T-cell (primary cell): ENCODE results near the gene SUSD3. TPM values are rescaled to one million over a fixed set of nuclear protein-coding genes. Genes with fewer than 3 reads are reported as not detected.

Source experiments
- ATAC-seq, 4 experiments: fragments of 200-7000 bp in 3 of 4; fragments of 150-1000 bp in 1 of 4; cut with Tn5 transposase; replicated peaks in 1 of 4; 1 replicate in 3 of 4; 2 replicates in 1 of 4; pipeline ENCODE4 v1.10.0; 2021; ENCODE audit warnings: moderate library complexity in 3 of 4, mild to moderate bottlenecking in 2 of 4, moderate number of reproducible peaks in 1 of 4
- CTCF ChIA-PET, 2 donors: fragments of 300-600 bp; sonication (Branson Sonifier 250); formaldehyde crosslinking; loops; one replicate each; lab custom pipeline; 2022; ENCODE audit warnings: antibody characterized with exemption in 2 of 2; lab: Charles Lee
- POLR2A ChIA-PET, 2 donors: fragments of 300-600 bp; sonication (Branson Sonifier 250); formaldehyde crosslinking; loops; one replicate each; lab custom pipeline; 2022; ENCODE audit warnings: antibody characterized with exemption in 2 of 2; lab: Charles Lee
- DNase-seq, 35 experiments: peaks; one replicate each; pipeline versions ENCODE4 v3.0.0 to v3.0.0-alpha.2; 2013 to 2023
- H3K27ac ChIP-seq: one replicate; pipeline ENCODE4 v1.5.1; 2013; ENCODE audit warnings: low read length
- H3K27me3 ChIP-seq, 2 experiments: replicated peaks in 1 of 2; 1 replicate in 1 of 2; 2 replicates in 1 of 2; pipeline versions ENCODE4 v1.6.1 to v1.7.0; 2013; ENCODE audit warnings: low read length in 1 of 2, mixed read lengths in 1 of 2; ENCODE audit not compliant: control insufficient read depth in 2 of 2, insufficient read depth in 2 of 2; ENCODE audit errors: extremely low read depth in 1 of 2
- H3K36me3 ChIP-seq, 2 donors: 1 replicate in 1 of 2; 2 replicates in 1 of 2; pipeline versions ENCODE4 v1.6.1 to v1.7.0; 2013; ENCODE audit warnings: low read length in 1 of 2; ENCODE audit not compliant: control insufficient read depth in 2 of 2, insufficient read depth in 1 of 2; ENCODE audit errors: extremely low read depth in 1 of 2
- H3K4me1 ChIP-seq, 2 experiments: 1 replicate in 1 of 2; 2 replicates in 1 of 2; pipeline versions ENCODE4 v1.6.1 to v1.7.0; 2013; ENCODE audit warnings: low read length in 2 of 2, mixed read lengths in 1 of 2; ENCODE audit not compliant: insufficient read depth in 2 of 2, control insufficient read depth in 1 of 2; ENCODE audit errors: extremely low read depth in 1 of 2
- H3K4me3 ChIP-seq, 2 donors: 1 replicate in 1 of 2; 2 replicates in 1 of 2; pipeline versions ENCODE4 v1.5.1 to v1.7.0; 2013; ENCODE audit warnings: mild to moderate bottlenecking in 2 of 2, low read length in 1 of 2, moderate library complexity in 1 of 2; ENCODE audit not compliant: control insufficient read depth in 1 of 2; ENCODE audit errors: extremely low read depth in 1 of 2
- H3K9me3 ChIP-seq: 2 replicates; pipeline ENCODE4 v1.7.0; 2013
- H3K27ac Mint-ChIP-seq, 2 donors: one replicate each; pipeline ENCODE4 v1.8.0; 2020 to 2021; ENCODE audit warnings: mild to moderate bottlenecking in 2 of 2, mixed read lengths in 2 of 2
- H3K27me3 Mint-ChIP-seq, 2 donors: one replicate each; pipeline ENCODE4 v1.8.0; 2021 to 2022; ENCODE audit warnings: mixed read lengths in 2 of 2
- H3K36me3 Mint-ChIP-seq: one replicate; pipeline ENCODE4 v1.8.0; 2021; ENCODE audit warnings: mixed read lengths
- H3K4me1 Mint-ChIP-seq, 3 donors: one replicate each; pipeline ENCODE4 v1.8.0; 2020 to 2022; ENCODE audit warnings: mixed read lengths in 3 of 3, mild to moderate bottlenecking in 1 of 3
- H3K4me3 Mint-ChIP-seq, 3 donors: one replicate each; pipeline ENCODE4 v1.8.0; 2020 to 2022; ENCODE audit warnings: mild to moderate bottlenecking in 3 of 3, mixed read lengths in 3 of 3, moderate library complexity in 3 of 3
- H3K9me3 Mint-ChIP-seq, 3 donors: one replicate each; pipeline ENCODE4 v1.8.0; 2020 to 2022; ENCODE audit warnings: mixed read lengths in 3 of 3
- WGBS: methylation state at CpG from one replicate; pipeline ENCODE4 v1.1.5; 2013; ENCODE audit warnings: missing lambda C conversion rate; ENCODE audit not compliant: insufficient coverage; 5-methylcytosine and 5-hydroxymethylcytosine counted together
- total RNA-seq, 35 experiments: library from RNA in 6 of 35; stranded (reverse) in 6 of 35; fragments of 120-200 nt in 1 of 35; gene quantifications; one replicate each; pipeline versions ENCODE4 v1.2.1 to v1.2.4 and lab custom pipeline; 2013 to 2026

SUSD3 gene
- total RNA-seq, 5 donors from 2014 or later (not counting 1 experiment from before 2014, with no cell fraction given): 39.6 to 79.2 (median 71.2) TPM

DNA sequence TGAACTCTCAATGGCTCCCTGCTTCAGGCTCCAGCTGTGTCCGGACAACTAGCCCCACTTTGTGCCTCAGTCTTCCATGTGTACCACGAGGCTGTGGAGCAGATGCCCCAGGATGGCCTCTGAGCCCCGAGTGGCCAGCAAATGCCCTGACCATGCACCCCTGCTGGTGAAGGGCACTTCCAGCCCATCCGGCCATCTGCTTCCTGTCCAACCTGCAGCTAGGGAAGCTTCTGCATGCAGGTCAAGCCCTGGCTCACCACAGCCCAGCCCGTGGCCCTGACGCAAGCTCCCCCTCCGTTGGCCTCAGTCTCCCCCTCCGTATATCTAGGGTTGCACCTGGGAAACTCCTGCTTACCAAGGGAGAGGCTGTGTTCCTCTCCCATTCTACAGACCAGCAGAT, 70.8 kb downstream of the SUSD3 start:
- no peaks in the 10 kb centered on the region for H3K27me3 ChIP-seq
- no peaks in the 10 kb centered on the region for H3K9me3 ChIP-seq
- H3K27me3 Mint-ChIP-seq: no peaks in the 10 kb centered on the region
- peaks cover 76 to 80% (median 77%) of the 10 kb centered on the region in 3 donors for H3K4me1 Mint-ChIP-seq
- 91% methylated on average over 6 of the region's 8 CpGs for WGBS
- no peak overlapping the region for H3K4me3 Mint-ChIP-seq
- peaks cover 6% of the 10 kb centered on the region for H3K36me3 Mint-ChIP-seq
- H3K4me3 ChIP-seq: no peak overlapping the region
- ChIA-PET POLR2A (interaction anchor here (0.6 kb wide), 3 partner anchors 23 to 101 kb away, joined by 3 to 11 read pairs (median 7); no protein-coding TSS in a partner anchor), CTCF (interaction anchor here (0.6 to 1.0 kb wide), 2 partner anchors 12 to 20 kb away, joined by 3 to 6 read pairs; no protein-coding TSS in a partner anchor)
- DNase-seq (no peak), ATAC-seq (no peak)
- H3K27ac Mint-ChIP-seq: peak overlapping the region; percentile 61 to 64
- H3K9me3 Mint-ChIP-seq: no peaks in the 10 kb centered on the region
- H3K36me3 ChIP-seq: peaks cover 8 to 11% of the 10 kb centered on the region in 2 donors
- H3K4me1 ChIP-seq: peaks cover 21 to 92% of the 10 kb centered on the region in 2 experiments
- H3K27ac ChIP-seq: no peak overlapping the region

DNA sequence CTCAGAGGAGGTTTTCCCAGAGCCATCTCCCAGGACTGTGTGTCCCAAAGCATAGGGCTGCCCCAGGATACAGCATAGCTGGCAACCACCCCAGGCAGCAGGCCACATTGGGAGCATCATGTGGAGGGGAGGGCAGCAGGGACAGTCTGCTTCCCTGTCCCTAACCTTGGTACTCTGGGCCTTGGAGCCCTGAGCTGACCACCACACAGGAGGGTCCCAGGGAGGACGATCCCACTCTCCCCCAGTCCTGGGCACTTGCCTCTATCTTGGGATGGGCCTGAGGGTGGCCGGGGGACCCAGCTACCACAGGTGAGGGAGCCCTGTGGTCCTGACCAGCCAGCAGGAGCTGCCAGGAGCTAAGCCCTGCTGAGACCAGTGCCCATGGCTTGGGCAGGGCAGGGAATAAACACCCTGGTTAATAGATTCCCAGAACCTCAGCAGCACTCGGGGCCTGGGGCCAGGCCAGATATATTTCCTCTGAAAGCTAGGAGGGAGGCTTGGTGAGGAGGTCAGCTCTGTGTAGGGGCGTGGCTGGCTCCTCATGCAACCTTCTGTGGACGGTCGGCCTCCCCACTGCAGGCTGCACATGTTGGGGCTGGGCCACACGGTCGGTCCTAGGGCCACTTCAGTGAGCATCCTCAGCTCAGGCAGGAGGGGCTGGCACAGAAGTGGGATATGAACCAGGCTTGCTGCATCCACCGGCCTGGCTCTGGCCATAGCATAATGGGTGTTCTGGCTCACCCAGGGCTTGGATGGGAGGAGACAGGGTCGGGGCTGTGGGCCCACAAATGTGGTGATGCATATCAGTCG, 71.4 kb downstream of the SUSD3 start:
- Mint-ChIP-seq H3K27ac (peak overlapping the region; percentile 68 to 84), H3K36me3 (peaks cover 1% of the 10 kb centered on the region)

GRCh38 chr9:93130861-93131481, 72.5 kb downstream of the SUSD3 start:
- 88% methylated on average over 14 of the region's 15 CpGs for WGBS
- H3K27me3 Mint-ChIP-seq: no peaks in the 10 kb centered on the region
- POLR2A ChIA-PET: no interaction called here

More for the DNA sequence above, 71.4 kb downstream of the SUSD3 start:
- Histone ChIP-seq H3K27me3 (peaks cover 0 to 3% of the 10 kb centered on the region in 2 experiments), H3K36me3 (peaks cover 4 to 11% of the 10 kb centered on the region in 2 donors), H3K27ac (no peak overlapping the region), H3K9me3 (no peaks in the 10 kb centered on the region), H3K4me1 (peaks cover 22 to 92% of the 10 kb centered on the region in 2 experiments), H3K4me3 (no peak overlapping the region)
- Mint-ChIP-seq H3K9me3 (no peaks in the 10 kb centered on the region), H3K27me3 (no peaks in the 10 kb centered on the region), H3K4me3 (peak overlapping the region in 1 of 3 donors; percentile 34), H3K4me1 (peaks cover 77 to 80% (median 77%) of the 10 kb centered on the region in 3 donors)
- ATAC-seq: no peak
- CTCF ChIA-PET: interaction anchor here (0.6 to 1.0 kb wide), 2 partner anchors 13 to 21 kb away, joined by 3 to 6 read pairs; no protein-coding TSS in a partner anchor
- POLR2A ChIA-PET: interaction anchor here (0.6 kb wide), 2 partner anchors 12 to 102 kb away, joined by 3 read pairs; no protein-coding TSS in a partner anchor
- DNase-seq: no peak
- WGBS: 91% methylated on average over 8 of the region's 11 CpGs

DNA sequence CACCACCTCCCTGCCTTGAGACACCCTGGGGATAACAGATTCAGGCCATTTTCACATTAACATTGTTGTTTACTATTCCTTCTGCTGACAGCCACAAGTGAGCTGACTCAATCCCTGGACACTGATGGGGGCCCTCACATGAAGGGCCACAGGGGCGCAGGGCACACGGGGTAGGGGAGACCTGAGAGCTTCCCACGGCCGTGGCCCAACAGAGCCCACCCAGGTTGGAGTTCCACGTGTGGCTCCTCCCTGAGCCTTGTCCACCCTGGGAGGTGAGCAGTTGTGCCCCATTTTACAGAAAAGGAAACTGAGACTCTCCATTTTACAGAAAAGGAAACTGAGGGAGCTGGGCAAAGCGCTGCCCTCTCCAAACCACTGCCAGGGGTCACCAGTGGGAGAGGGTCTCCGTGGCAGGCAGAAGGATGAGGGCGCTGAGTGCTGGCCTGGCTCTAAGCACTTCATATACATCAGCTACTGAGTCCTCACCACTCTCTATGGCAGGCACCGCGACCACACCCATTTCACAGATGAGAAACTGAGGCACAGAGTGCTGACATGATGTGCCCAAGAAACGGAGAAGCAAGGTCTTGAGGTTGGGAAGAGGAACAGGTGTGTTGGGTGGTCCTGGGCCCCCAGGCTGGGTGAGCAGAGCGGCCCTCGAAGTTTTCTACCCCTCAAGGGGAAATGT, 73.2 kb downstream of the SUSD3 start:
- peaks cover 68 to 73% (median 72%) of the 10 kb centered on the region in 3 donors for H3K4me1 Mint-ChIP-seq
- ChIA-PET POLR2A (no interaction called here), CTCF (no interaction called here)
- 93% methylated on average over 6 of the region's 13 CpGs for WGBS
- H3K4me3 Mint-ChIP-seq: peak overlapping the region; percentile 87
- H3K36me3 Mint-ChIP-seq: no peaks in the 10 kb centered on the region
- Histone ChIP-seq H3K4me3 (peak overlapping the region in 1 of 2 donors; percentile 18), H3K9me3 (no peaks in the 10 kb centered on the region), H3K4me1 (peaks cover 18 to 80% of the 10 kb centered on the region in 2 experiments), H3K36me3 (peaks cover 0 to 7% of the 10 kb centered on the region in 2 donors), H3K27me3 (peaks cover 0 to 6% of the 10 kb centered on the region in 2 experiments), H3K27ac (peak overlapping the region; percentile 18)
- no peak for ATAC-seq
- H3K9me3 Mint-ChIP-seq: no peaks in the 10 kb centered on the region
- H3K27me3 Mint-ChIP-seq: no peaks in the 10 kb centered on the region
- DNase-seq: no peak
- H3K27ac Mint-ChIP-seq: peak overlapping the region; percentile 76 to 84

More at GRCh38 chr9:93130861-93131481, 72.5 kb downstream of the SUSD3 start:
- no peak overlapping the region for H3K4me3 ChIP-seq
- Mint-ChIP-seq H3K27ac (peak overlapping the region; percentile 68 to 84), H3K4me3 (peak overlapping the region in 1 of 3 donors; percentile 87), H3K9me3 (no peaks in the 10 kb centered on the region), H3K36me3 (no peaks in the 10 kb centered on the region), H3K4me1 (peaks cover 73 to 76% (median 75%) of the 10 kb centered on the region in 3 donors)
- no peaks in the 10 kb centered on the region for H3K9me3 ChIP-seq
- DNase-seq (no peak), ATAC-seq (no peak)
- CTCF ChIA-PET: no interaction called here
- peaks cover 0 to 6% of the 10 kb centered on the region in 2 experiments for H3K27me3 ChIP-seq
- H3K36me3 ChIP-seq: peaks cover 0 to 7% of the 10 kb centered on the region in 2 donors
- peak overlapping the region; percentile 18 for H3K27ac ChIP-seq
- H3K4me1 ChIP-seq: peaks cover 24 to 88% of the 10 kb centered on the region in 2 experiments

GRCh38 chr9:93132287-93132927, 73.9 kb downstream of the SUSD3 start:
- H3K9me3 ChIP-seq: no peaks in the 10 kb centered on the region
- Mint-ChIP-seq H3K9me3 (no peaks in the 10 kb centered on the region), H3K36me3 (no peaks in the 10 kb centered on the region), H3K27me3 (no peaks in the 10 kb centered on the region), H3K27ac (peak overlapping the region; percentile 76 to 84), H3K4me1 (peaks cover 61 to 70% (median 68%) of the 10 kb centered on the region in 3 donors), H3K4me3 (peak overlapping the region; percentile 87)
- peaks cover 0 to 7% of the 10 kb centered on the region in 2 donors for H3K36me3 ChIP-seq
- POLR2A ChIA-PET: no interaction called here
- WGBS: 52% methylated on average over 3 of the region's 12 CpGs
- peaks cover 0 to 6% of the 10 kb centered on the region in 2 experiments for H3K27me3 ChIP-seq
- no peak for DNase-seq
- no peak for ATAC-seq
- CTCF ChIA-PET: no interaction called here
- H3K4me3 ChIP-seq: peak overlapping the region; percentile 76 to 90
- H3K27ac ChIP-seq: peak overlapping the region; percentile 18
- H3K4me1 ChIP-seq: peaks cover 16 to 78% of the 10 kb centered on the region in 2 experiments
